Erythroblast (primary cell): ENCODE measurements around the gene PPIL3.

Experiments
- GATA1 ChIP-seq: IDR thresholded peaks from 2 replicates; pipeline ENCODE4 v1.6.1; 2011; ENCODE audit warnings: low read depth, mild to moderate bottlenecking, control low read depth, low read length, moderate library complexity
- POLR2A ChIP-seq: IDR thresholded peaks from 2 replicates; pipeline ENCODE4 v1.6.1; 2011; ENCODE audit warnings: mild to moderate bottlenecking, low read length

GRCh38 chr2:200922439-200922838 is 33.6 kb upstream of the PPIL3 start:
- TF ChIP-seq POLR2A (no peak), GATA1 (no peak)
